ENCODE measurements around the gene SH2D1B. TPM values are rescaled to one million over a fixed set of nuclear protein-coding genes. Genes with fewer than 3 reads are reported as not detected.

Gene SH2D1B
- total and polyA plus RNA-seq, 2 experiments from 2014 or later: not detected

GRCh38 chr1:162397943-162398560, 13.9 kb downstream of the SH2D1B start:
- Histone ChIP-seq H3F3A (replicated peaks; ENCODE audit: low read depth) (no peaks in the 10 kb centered on the region), H4K20me1 (replicated peaks; ENCODE audit: insufficient read depth) (no peaks in the 10 kb centered on the region), H3K4me3 (no peak overlapping the region), H3K27me3 (ENCODE audit: insufficient read depth) (no peaks in the 10 kb centered on the region), H3K4me1 (ENCODE audit: insufficient read depth) (peaks cover 24% of the 10 kb centered on the region), H3K27ac (ENCODE audit: low read depth) (no peak overlapping the region), H3K36me3 (ENCODE audit: insufficient read depth) (no peaks in the 10 kb centered on the region), H2AFZ (peak overlapping the region; percentile 39), H3K4me2 (peak overlapping the region; percentile 60; the same call in 1 of the 2 replicates), H3K79me2 (replicated peaks; ENCODE audit: insufficient read depth) (no peaks in the 10 kb centered on the region), H3K9me2 (ENCODE audit: insufficient read depth) (no peaks in the 10 kb centered on the region)
- H3K4me1 Mint-ChIP-seq: peaks cover 26% of the 10 kb centered on the region
- no peak overlapping the region for H3K4me3 Mint-ChIP-seq
- peaks cover 2% of the 10 kb centered on the region for H3K27me3 Mint-ChIP-seq (ENCODE audit: insufficient read depth, low read depth, poor library complexity)
- TF ChIP-seq POLR2AphosphoS5 (IDR thresholded peaks at IDR 0.05; ENCODE audit: low read depth) (no peak), REST (IDR thresholded peaks at IDR 0.05; ENCODE audit: unreplicated experiment) (no peak), EZH2 (IDR thresholded peaks at IDR 0.05; ENCODE audit: low read depth, unreplicated experiment) (no peak), ZNF331 (CRISPR knock-in tag; IDR thresholded peaks at IDR 0.05; ENCODE audit: low read depth) (no peak), JUNB (IDR thresholded peaks at IDR 0.05; ENCODE audit: unreplicated experiment) (no peak), NANOG (IDR thresholded peaks at IDR 0.05; ENCODE audit: borderline replicate concordance) (no peak), ZNF462 (CRISPR knock-in tag; IDR thresholded peaks at IDR 0.05) (no peak), CREB1 (CRISPR knock-in tag; IDR thresholded peaks at IDR 0.05; ENCODE audit: low read depth) (no peak), ETS1 (IDR thresholded peaks at IDR 0.05) (no peak), EZH2phosphoT487 (IDR thresholded peaks at IDR 0.05; ENCODE audit: unreplicated experiment) (no peak), ZNF114 (CRISPR knock-in tag; IDR thresholded peaks at IDR 0.05) (no peak), STAT1 (IDR thresholded peaks at IDR 0.05; ENCODE audit: unreplicated experiment) (no peak), CTCF (conservative IDR thresholded peaks at IDR 0.05; ENCODE audit: low read depth in 2 of 2) (no peak)
- H3K36me3 Mint-ChIP-seq (ENCODE audit: low read depth): no peaks in the 10 kb centered on the region
- DNase-seq (ENCODE audit: low spot score) (no peak), ATAC-seq (peak; percentile 52)
- H3K27ac Mint-ChIP-seq: peak overlapping the region; percentile 12; the same call in 1 of the 2 replicates
- H3K9me3 Mint-ChIP-seq: no peaks in the 10 kb centered on the region
